Lower leg skin (tissue), 4 donors: ENCODE data around the gene PFKFB4. TPM values are rescaled to one million over a fixed set of nuclear protein-coding genes. Genes with fewer than 3 reads are reported as not detected.
"Not testable (repeated sequence)": the region's sequence is repeated elsewhere in the genome, so short reads cannot be mapped to it uniquely, and the experiment has no call there.

Experiments used
- DNase-seq, 2 donors: peaks; one replicate each; pipeline ENCODE4 v3.0.0-alpha.2; 2019; ENCODE audit warnings: low spot score in 2 of 2
- H3K4me3 ChIP-seq: fragments of 200-600 bp; sonication (generic); 2 replicates; pipeline ENCODE4 v1.5.1; 2017; ENCODE audit warnings: mild to moderate bottlenecking, low read depth; ENCODE audit not compliant: poor library complexity, severe bottlenecking
- POLR2A ChIP-seq, 2 donors: fragments of 450-650 bp; IDR thresholded peaks; one replicate each; pipeline ENCODE4 v1.6.1; 2016 to 2017; ENCODE audit warnings: antibody characterized with exemption in 2 of 2, mild to moderate bottlenecking in 1 of 2, moderate library complexity in 1 of 2
- WGBS, 2 donors: methylation state at CpG; one replicate each; pipeline ENCODE4 v1.1.5; 2018; 5-methylcytosine and 5-hydroxymethylcytosine counted together
- intact Hi-C: fragments of 100-400 bp; cut with DNase I; formaldehyde crosslinking; loops from one replicate; pipeline ENCODE4 v1.15.0; 2023; ENCODE audit warnings: low total_unique reads
- total RNA-seq, 4 donors: library from RNA; depleted of rRNA; stranded (reverse); fragments of >200 nt; gene quantifications; one replicate each; pipeline ENCODE4 v1.1.0, GENCODE V29; 2016
- TF ChIP-seq, protein P1 (sequence below), 3 donors: fragments of 450-650 bp; IDR thresholded peaks; one replicate each; pipeline ENCODE4 v1.5.1; 2016; ENCODE audit warnings: antibody characterized with exemption in 3 of 3, mild to moderate bottlenecking in 3 of 3, moderate library complexity in 2 of 3

Gene PFKFB4
- total RNA-seq, 4 donors from 2014 or later: 3.7 to 8.8 (median 6.4) TPM

DNA sequence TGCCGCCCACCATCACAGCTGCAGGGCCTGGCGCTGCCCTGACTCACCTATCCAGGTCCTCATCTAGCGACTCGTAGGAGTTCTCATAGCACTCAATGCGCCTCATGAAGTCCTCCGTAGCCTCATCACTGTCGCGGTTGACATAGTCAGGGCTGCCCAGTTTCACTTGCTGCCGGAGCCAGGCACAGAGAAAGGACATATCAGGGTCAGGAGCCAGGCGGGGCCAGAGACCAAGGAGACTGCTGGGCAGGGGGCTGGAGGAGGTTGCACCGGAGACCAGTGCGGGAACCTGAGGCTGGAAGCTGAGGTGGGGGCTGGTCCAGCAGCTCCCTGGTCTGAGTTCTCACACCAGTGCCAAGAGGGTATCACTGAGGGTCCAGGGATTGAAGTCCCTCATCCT is 18.2 kb downstream of the PFKFB4 start:
- DNase-seq: no peak
- H3K4me3 ChIP-seq: no peak overlapping the region
- WGBS, 2 donors: 92% methylated on average over 12 of the region's 12 CpGs
- intact Hi-C loops: no loop called here
- TF ChIP-seq, protein P1, sequence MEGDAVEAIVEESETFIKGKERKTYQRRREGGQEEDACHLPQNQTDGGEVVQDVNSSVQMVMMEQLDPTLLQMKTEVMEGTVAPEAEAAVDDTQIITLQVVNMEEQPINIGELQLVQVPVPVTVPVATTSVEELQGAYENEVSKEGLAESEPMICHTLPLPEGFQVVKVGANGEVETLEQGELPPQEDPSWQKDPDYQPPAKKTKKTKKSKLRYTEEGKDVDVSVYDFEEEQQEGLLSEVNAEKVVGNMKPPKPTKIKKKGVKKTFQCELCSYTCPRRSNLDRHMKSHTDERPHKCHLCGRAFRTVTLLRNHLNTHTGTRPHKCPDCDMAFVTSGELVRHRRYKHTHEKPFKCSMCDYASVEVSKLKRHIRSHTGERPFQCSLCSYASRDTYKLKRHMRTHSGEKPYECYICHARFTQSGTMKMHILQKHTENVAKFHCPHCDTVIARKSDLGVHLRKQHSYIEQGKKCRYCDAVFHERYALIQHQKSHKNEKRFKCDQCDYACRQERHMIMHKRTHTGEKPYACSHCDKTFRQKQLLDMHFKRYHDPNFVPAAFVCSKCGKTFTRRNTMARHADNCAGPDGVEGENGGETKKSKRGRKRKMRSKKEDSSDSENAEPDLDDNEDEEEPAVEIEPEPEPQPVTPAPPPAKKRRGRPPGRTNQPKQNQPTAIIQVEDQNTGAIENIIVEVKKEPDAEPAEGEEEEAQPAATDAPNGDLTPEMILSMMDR (IDR thresholded peaks at IDR 0.05): no peak
- TF ChIP-seq POLR2A (IDR thresholded peaks at IDR 0.05): no peak

DNA sequence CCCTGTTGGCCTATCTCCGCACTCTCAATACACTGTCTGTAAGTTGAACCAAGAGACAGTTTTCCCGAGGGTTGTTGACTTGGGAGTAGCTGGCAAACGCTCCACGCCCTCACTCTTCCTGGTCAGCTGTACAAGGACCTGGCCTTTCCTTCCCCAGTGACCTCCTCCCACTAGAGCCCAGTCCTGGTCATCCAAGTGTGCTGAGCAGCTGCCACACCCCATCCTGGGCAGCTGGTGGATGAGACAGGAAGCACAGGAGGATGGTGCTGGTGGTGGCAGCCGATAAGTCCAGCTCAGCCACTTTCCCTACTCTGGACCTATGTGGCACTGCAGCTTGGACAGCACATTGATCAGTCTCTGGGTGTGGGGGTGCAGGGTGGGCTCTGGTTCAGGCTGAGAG is 19.8 kb downstream of the PFKFB4 start:
- intact Hi-C loops: no loop called here
- TF ChIP-seq, protein P1 (IDR thresholded peaks at IDR 0.05): no peak
- no peak for TF ChIP-seq POLR2A (IDR thresholded peaks at IDR 0.05)
- no peak overlapping the region for H3K4me3 ChIP-seq
- WGBS, 2 donors: 71 to 78% methylated on average over 1 to 5 of the region's 5 CpGs
- DNase-seq: no peak

- TF ChIP-seq, protein P1 (IDR thresholded peaks at IDR 0.05): no peak
- no peak for TF ChIP-seq POLR2A (IDR thresholded peaks at IDR 0.05)
- no peak overlapping the region for H3K4me3 ChIP-seq
- intact Hi-C loops: no loop called here
- WGBS, 2 donors: 84 to 91% methylated on average over 14 to 19 of the region's 19 CpGs
- DNase-seq: no peak
These were observed 20.5 kb downstream of the PFKFB4 start for GRCh38 chr3:48536116-48536515.

DNA sequence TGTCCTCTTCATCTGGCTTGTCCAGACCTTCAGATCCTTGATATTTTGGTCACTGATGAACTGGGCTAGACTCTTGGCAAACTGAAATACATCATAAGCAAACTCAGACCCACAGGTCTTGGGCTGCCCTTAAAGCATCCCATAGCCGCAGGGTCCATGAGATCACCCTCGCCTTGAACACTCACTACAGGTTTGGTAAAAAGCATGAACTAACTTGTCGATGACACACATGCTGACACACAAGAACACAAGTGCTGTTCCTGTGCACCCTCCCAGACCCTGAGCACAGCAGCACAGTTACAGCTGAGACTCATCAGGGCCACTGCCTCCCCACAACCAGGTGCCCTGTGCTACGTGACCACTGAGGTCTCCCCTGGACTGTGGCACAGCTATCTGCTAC is 21.0 kb downstream of the PFKFB4 start:
- 70 to 72% methylated on average over 4 of the region's 4 CpGs for WGBS, 2 donors
- H3K4me3 ChIP-seq: no peak overlapping the region
- no peak for DNase-seq
- TF ChIP-seq, protein P1 (IDR thresholded peaks at IDR 0.05): no peak
- no peak for TF ChIP-seq POLR2A (IDR thresholded peaks at IDR 0.05)
- intact Hi-C loops: no loop called here

DNA sequence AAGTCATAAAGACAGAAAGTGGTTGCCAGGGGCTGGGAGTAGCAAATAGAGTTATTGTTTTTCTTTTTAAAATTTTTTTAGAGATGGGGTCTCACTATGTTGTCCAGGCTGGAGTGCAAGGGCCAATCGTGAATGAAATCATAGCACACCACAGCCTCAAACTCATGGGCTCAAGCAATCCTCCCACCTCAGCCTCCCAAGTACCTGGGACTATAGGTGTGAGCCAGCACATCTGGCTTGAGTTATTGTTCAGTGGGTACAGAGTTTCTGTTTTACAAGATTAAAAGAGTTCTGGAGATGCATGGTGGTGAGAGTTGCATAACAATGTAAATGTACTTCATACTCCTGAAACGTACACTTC is 23.6 kb downstream of the PFKFB4 start:
- intact Hi-C loops: no loop called here
- DNase-seq: no peak
- TF ChIP-seq POLR2A (IDR thresholded peaks at IDR 0.05): no peak
- TF ChIP-seq, protein P1 (IDR thresholded peaks at IDR 0.05): no peak
- no peak overlapping the region for H3K4me3 ChIP-seq
- WGBS, 2 donors: 91 to 92% methylated on average over 2 of the region's 2 CpGs

DNA sequence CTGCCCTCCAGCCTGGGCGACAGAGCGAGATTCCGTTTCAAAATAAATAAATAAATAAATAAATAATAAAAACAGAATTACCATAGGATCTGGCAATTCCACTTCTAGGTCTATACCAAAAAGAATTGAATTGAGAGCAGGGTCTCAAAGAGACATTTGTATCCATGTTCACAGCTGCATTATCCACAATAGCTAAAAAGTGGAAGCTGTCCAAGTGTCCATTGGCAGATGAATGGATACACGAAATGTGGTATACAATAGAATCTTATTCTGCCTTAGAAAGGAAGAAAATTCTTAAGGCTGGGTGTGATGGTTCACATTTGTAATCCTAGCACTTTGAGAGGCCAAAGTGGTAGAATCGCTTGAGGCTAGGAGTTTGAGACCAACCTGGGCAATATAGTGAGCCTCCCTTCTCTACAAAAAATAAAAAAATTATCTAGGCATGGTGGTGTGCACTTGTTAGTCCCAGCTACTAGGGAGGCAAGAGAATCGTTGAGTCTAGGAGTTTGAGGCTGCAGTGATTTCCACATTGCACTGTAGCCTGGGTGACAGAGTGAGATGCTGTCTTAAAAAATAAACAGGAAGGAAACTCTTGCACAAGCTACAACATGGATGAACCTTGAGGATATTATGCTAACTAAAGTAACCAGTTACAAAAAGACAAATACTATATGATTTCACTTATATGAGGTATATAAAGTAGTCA is 24.2 kb downstream of the PFKFB4 start:
- no peak overlapping the region for H3K4me3 ChIP-seq
- no peak for TF ChIP-seq POLR2A (IDR thresholded peaks at IDR 0.05)
- TF ChIP-seq, protein P1 (IDR thresholded peaks at IDR 0.05): no peak
- DNase-seq: no peak
- intact Hi-C loops: no loop called here
- 89 to 92% methylated on average over 6 of the region's 6 CpGs for WGBS, 2 donors

DNA sequence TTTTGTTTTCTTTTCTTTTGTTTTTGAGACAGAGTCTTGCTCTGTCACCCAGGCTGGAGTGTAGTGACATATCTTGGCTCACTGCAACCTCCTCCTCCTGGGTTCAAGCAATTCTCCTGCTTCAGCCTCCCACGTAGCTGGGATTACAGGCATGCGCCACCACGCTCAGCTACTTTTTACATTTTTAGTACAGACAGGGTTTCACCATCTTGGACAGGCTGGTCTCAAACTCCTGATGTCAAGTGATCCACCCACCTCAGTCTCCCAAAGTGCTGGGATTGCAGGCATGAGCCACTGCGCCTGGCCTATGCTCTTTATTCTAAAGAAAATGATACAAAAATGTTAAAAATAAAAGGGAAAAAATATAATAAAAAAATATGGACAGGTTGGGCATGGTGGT is 25.9 kb downstream of the PFKFB4 start:
- DNase-seq, intact Hi-C loops, H3K4me3 ChIP-seq: not testable (repeated sequence)
- 92% methylated on average over 4 of the region's 4 CpGs for WGBS, 2 donors
